DMS53 (cell line): Measurements from ENCODE around the gene EPHB6.

Experiments
- DNase-seq: peaks from one replicate; lab custom pipeline; 2025; lab: John Stamatoyannopoulos, UW

The EPHB6 gene

DNA sequence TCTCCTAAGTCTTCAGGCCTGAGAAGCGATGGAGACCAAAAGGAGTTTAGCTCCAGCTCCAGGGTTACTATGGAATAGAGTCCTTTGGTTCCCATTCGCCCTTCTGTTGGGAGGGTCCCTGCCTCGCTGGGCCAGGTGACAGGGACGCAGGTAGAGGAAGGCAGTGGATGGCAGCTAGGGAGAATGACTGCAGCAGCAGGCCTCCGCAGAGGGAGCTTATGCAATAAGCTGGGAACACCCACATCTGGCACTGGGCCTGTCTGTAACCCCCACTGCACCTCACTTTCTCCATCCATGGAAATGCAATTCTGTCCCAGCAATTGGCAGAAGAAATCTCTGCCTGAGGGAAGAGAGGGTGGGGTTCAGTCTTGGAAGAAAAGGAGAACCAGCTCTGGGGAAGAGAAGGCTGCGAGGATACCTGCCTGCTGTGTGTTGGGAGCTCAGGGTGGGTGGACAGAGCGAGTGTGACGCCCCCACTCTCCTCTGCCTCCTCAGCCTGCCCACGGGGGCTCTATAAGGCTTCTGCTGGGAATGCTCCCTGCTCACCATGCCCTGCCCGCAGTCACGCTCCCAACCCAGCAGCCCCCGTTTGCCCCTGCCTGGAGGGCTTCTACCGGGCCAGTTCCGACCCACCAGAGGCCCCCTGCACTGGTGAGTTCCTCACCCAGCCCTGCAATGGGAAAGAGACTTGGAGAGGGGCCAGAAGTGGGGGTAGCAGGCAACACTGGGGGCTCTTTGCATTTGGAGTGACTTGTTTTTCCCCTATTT lies 10.3 kb downstream of the EPHB6 start:
- DNase-seq: no peak

DNA sequence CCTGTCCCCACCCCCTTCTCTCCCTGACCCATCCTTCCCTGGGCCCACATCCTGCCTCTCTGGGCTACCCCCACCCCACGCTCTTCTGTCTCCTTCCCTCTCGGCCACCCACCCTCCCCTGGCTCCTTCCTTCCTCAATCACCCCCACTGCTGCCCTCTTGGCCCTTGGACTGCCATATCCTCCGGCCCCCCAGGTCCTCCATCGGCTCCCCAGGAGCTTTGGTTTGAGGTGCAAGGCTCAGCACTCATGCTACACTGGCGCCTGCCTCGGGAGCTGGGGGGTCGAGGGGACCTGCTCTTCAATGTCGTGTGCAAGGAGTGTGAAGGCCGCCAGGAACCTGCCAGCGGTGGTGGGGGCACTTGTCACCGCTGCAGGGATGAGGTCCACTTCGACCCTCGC lies 10.9 kb downstream of the EPHB6 start:
- DNase-seq: no peak

DNA sequence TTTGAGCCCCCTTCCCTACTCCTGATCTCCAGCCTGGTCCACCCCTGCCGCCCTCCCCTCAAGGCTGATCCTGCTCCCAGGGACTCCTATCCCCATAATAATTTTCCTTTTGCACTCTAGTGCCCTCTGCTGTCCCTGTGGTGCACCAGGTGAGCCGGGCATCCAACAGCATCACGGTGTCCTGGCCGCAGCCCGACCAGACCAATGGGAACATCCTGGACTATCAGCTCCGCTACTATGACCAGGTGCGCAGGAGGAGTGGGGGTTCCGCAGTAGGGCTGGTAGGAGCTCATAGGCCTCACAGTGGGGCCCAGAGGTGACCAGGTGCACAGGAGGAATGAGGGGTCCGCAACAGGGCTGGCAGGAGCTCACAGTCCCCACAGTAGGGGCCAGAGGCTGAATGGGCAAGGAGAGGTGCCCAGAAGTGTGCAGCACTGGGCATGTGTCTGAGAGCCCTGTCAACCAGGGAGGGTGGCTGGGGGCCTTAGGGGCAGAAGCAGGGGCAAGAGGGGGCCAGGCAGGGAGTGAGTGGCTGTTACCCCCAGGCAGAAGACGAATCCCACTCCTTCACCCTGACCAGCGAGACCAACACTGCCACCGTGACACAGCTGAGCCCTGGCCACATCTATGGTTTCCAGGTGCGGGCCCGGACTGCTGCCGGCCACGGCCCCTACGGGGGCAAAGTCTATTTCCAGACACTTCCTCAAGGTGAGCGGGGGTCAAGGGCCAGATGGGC lies 11.7 kb downstream of the EPHB6 start:
- peak; percentile 56 for DNase-seq

DNA sequence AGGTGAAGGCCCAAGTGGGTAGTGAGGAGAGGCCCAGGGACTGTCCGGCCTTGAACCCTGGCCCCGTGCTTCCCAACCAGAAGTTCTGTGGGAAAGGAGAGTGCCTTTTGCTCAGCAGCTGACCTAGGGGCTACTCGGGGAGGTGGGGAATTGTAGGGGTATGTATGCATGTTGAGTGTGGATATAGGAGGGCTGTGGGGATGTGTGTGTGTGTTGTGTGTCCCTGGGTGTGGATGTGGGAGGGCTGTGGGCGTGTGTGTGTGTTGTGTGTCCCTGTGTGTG lies 12.2 kb downstream of the EPHB6 start:
- no peak for DNase-seq

DNA sequence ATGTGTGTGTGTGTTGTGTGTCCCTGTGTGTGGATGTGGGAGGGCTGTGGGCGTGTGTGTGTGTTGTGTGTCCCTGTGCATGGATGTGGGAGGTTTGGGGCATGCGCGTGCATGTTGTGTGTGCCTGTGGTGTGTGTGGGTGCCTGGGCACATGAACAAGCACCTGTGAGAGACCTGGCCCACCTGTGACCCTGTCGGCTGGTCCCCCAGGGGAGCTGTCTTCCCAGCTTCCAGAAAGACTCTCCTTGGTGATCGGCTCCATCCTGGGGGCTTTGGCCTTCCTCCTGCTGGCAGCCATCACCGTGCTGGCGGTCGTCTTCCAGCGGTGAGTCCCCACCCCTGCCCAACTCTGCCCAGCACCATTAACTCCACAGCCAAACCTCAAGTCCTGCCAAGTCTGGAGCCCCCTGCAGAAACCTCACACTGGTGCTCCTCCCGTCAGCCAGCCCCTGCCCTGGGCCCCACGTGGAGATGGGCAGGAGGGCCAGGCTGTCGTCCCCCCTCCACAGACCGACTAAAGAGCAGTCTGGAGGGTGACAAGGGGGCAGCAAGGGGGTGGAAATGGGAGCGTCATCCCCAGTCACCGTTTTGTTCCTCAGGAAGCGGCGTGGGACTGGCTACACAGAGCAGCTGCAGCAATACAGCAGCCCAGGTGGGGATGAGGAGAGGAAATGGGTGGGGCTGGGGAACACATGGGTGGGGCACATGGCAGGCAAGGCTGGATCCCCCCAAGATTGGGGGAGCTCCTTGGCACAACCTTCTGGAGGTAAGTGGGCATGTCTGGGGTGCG lies 12.7 kb downstream of the EPHB6 start:
- DNase-seq: no peak

DNA sequence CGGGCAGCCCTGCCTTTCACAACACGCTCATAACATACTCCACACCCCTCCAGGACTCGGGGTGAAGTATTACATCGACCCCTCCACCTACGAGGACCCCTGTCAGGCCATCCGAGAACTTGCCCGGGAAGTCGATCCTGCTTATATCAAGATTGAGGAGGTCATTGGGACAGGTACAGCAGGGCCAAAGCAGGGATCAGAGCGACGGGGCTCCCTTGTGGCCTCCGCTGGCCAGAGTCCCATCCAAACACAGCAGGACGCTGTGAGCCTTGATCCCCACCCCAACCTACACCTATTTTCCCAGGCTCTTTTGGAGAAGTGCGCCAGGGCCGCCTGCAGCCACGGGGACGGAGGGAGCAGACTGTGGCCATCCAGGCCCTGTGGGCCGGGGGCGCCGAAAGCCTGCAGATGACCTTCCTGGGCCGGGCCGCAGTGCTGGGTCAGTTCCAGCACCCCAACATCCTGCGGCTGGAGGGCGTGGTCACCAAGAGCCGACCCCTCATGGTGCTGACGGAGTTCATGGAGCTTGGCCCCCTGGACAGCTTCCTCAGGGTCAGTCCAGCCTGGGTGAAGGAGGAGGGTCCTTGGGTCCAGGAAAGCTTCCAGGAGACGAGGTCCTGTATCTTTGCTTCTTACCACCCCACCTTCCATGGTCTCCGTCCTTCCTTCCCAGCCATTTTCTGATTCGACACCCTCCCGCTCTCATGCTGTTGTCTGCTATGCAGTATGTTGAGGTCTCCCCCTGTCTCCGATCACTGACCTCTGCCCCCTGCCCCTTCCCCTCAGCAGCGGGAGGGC lies 13.5 kb downstream of the EPHB6 start:
- no peak for DNase-seq

DNA sequence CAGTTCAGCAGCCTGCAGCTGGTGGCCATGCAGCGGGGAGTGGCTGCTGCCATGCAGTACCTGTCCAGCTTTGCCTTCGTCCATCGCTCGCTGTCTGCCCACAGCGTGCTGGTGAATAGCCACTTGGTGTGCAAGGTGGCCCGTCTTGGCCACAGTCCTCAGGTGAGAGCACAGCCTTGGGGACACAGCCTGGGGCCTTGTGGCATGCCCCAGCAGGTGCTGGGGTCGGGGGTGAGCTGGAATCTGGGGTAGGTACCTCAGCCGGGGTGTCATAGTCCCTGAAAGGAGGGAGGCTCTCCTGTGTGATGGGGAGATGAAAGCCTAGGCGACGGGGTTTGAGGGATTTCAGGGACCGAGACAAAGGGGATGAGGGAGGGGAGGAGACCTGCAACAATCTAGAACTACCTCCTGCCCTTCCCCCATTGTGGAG lies 14.1 kb downstream of the EPHB6 start:
- no peak for DNase-seq

DNA sequence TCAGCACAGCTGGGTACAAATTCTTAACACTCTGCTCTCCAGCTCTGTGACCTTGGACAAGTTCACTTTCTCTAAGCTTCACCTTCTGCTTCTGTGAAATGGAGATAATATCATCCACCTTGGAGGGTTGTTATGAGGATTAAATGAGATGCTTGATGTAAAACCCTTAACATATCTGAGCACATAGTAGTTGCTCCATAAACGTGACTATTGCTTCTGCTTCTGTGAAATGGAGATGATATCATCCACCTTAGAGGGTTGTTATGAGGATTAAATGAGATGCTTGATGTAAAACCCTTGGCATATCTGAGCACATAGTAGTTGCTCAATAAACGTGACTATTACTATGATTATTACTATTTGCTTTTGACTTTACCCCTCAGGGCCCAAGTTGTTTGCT lies 14.6 kb downstream of the EPHB6 start:
- DNase-seq: no peak

DNA sequence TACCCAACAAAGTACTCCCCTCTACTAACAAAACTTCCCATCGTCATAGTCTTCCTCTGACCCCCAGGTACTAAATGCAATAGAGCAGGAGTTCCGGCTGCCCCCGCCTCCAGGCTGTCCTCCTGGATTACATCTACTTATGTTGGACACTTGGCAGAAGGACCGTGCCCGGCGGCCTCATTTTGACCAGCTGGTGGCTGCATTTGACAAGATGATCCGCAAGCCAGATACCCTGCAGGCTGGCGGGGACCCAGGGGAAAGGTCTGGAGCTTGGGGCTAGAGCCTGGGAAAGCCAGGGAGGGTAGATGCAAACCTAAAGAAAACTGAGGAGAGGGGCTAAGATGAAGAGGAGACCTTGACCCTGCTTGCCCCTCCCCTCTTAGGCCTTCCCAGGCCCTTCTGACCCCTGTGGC lies 15.3 kb downstream of the EPHB6 start:
- no peak for DNase-seq

DNA sequence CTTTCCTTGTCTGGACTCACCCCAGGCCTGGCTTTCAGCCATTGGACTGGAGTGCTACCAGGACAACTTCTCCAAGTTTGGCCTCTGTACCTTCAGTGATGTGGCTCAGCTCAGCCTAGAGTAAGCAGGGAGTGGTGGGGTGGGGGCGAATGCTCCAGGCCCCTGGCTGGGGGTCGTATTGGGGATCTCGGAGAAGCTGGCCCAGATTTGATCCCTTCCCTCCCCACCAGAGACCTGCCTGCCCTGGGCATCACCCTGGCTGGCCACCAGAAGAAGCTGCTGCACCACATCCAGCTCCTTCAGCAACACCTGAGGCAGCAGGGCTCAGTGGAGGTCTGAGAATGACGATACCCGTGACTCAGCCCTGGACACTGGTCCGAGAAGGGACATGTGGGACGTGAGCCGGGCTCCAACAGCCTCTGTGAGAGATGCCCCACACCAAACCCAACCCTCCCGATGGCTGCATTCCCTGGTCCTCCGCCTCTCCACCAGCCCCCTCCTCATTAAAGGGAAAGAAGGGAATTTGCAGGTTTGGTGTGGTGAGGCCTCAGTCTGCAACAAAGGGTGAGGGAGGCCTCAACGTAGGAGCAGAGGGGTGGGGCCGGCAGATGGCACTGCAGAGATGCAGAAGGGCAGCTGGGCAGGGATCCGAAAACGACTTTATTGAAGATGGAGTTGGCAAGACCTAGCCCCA lies 15.8 kb downstream of the EPHB6 start:
- DNase-seq: no peak

DNA sequence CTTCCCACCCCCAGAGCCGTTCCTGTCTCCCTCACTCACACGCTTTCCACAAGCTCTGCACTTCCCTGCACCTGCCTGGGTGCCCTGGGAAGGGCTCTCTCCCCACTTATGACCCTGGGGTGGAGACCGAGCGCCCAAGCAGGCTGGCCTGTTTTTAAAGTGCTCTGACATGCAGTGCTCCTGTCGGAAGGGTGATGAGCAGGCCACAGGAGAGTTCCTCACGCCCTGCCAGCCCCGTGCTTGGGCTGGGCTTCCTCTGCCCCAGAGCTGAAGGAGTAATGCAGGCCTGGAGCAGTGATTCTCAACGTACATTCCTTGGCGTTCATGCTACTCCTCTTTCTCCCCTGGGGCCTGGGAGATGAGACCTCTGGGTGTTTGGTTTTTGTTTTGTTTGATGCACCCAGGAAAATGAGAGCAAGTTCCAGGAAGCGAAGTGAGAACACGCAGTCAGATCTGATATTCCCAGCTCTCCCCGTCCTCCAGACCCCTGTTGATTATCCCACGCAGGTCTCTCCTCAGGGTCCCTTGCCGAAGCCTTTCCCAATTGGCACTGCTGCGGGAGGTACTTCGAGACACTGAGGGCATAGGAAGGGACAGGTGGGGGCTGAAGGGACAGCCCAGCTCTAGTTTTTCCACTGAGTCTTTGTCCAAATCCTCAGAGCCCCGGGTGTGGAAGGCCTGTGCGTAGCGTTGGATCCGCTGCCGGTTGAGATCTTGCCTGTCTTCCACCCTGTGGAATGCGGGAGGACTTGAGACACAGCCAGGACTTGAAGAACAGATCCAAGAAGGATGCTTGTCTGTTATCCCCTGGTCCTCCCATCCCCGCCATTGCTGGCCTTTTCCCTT lies 16.6 kb downstream of the EPHB6 start:
- DNase-seq: no peak

DNA sequence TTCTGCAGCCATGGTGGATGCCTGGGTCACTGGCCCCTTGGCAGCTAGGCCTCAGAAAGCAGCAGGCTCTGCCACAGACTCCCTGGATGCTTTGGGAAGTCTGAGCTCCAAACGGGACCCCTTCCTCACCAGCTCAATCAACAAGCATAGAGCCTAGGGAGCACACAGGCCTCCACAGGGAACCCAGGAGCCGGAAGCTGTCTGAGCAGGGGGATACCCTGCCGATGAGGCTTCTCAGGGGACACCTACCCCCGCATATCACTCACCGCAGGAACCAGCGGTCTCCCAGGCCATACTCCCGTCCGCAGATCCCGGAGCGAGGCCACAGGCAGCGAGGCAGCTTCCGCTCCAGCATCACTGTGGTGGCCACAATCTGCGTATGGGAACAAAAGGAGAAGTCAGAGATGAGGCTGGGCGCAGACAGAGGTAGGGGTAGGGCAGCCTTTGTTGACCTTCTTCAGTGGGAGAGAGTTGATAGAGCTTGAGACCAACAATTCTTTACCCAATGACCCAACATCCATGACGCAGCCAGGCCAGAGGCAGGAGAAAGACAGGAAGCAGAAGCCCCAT lies 17.3 kb downstream of the EPHB6 start:
- DNase-seq: no peak

DNA sequence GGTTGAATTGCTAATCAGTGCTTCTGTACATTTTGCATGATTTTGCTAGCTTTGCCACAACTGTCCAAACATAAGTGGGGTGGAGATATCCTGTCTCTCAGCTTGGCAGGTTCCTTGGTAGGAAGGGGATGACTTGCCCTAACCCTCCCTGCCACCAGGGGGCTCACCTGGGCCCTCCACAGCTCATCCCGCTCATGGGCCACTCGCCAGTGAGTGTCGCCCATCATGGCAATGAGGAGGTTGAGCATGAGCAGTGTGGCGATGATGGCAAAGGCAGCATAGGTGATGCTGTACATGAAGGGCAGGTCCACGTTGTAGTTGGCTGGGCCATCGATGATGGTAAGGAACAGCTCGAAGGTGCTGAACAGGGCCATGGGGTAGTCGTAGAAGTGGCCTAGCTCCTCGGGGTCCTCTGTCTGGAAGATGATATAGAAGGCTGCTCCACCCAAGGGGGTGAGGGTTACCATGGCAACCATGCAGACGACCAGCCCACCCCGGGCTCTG lies 18.5 kb downstream of the EPHB6 start:
- peak; percentile 34 for DNase-seq

DNA sequence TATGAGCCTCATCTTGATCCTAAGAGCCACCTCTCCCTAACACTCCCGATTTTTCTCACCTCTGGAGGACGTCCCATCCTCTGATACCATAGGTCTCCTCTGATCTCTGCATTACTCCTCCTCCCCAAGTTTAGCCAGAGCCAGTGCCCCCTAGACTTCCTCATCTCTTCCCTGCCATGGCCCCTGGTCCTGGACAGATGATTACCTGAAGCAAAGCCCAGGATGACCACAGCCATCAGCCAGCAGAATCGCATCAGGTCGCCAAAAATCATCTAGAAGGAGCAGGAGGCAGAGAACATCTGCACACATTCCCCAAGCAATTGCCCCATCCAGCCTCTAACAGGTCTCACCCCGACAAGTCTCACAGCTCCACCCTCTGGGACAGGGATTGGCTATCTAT lies 19.0 kb downstream of the EPHB6 start:
- no peak for DNase-seq

DNA sequence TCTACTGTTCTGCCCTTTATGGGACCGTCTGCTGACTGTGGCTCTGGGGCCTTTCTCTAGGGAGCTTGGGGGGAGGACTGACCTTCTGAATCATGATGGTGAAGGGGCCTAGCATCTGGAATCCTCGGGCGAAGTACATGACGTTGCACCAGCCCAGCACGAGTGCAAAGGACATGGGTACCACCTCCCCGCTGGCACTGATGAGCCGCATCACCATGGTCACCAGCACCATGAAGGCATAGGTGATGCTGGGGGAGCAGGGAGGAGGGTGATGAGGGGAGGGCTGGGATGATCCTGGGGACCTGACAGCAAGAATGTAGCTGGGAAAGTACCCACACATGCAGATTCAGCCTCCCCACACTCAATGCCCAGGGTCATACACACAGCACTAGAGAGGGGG lies 19.5 kb downstream of the EPHB6 start:
- DNase-seq: no peak

DNA sequence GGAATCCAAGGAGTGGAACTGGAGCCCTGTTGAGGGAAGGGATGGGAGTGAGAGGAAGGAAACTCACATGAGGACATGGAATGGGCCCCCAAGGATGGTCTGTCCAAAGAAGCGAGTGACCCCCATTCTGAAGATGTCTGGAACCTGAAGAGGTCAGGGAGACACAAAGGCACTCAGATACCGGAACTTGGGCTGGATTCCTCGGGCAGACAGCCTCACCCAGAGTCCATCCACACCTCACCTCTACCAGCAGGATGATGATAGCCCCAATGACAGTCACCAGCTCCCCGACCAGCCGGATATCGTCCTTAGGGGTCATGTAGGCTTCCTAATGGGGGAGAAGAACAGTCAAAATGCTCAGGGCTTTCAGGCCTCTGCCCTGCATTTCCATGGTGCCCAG lies 20.0 kb downstream of the EPHB6 start:
- DNase-seq: no peak

DNA sequence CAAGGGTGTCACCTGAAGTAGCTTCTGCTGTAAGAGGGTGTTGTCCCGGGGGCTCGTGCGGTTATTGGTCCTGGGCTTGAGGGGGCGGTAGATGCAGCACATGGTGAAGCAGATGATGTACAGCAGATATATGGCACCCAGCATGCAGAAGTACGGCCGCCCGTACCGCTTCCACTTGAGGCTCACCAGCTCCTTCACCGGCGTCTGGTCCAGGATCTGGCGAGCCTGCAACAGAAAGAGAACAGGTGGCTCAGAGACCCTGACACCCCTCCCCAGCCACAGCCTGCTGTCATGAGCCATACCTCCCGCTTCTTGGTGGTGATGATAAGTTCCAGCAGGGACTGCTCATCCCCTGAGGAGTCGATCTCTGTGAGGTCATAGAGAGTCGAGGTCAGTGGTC lies 20.6 kb downstream of the EPHB6 start:
- DNase-seq: no peak

DNA sequence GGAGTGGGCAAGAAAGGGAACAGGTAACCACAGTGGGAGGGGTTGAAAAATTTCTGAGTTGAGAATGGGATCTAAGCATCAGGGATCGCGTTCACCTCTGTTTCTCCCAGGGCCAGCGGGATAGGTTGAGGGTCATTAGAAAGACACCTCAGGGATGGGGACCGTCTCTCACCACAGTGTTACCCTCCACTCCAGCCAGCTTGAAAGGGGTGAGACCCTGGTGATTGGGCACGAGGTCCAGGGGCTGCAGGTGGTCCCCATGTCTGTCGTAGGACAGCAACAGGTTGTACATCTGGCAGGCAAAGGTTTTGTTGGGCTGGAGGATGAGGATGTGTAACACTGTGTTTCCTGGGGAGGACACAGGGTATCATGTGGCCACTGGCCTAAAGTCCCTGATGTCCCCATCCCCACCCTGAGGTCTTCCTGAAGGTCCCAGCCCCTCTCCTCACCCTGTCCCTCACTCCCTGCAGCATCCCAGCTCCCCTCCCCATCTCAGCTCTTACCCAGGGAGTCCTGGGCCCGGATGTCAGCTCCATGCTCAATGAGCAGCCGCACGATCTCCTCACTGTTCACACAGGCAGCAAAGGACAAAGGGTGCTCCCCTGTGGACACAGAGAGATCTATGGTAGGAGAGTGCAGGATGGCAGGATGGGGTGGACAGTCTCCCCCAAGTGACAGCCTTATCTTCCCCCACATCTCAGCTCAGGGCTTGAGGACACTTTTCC lies 21.5 kb downstream of the EPHB6 start:
- DNase-seq: no peak
